ENCODE results near the gene FLG.
A peak's percentile ranks its signal among the peaks of the same experiment; 100 is the strongest.
"Not testable (repeated sequence)": the region's sequence is repeated elsewhere in the genome, so short reads cannot be mapped to it uniquely, and the experiment has no call there.

FLG gene

GRCh38 chr1:152313970-152314369 lies 11.1 kb downstream of the FLG start:
- peak; percentile 1 for DNase-seq (ENCODE audit: low read depth)
- H3K4me3 ChIP-seq (ENCODE audit: control insufficient read depth, low read depth, low read length): no peak overlapping the region
- no peak for TF ChIP-seq CTCF (conservative IDR thresholded peaks at IDR 0.05; ENCODE audit: control insufficient read depth, insufficient read depth, low read depth, low read length)

GRCh38 chr1:152313319-152313801 lies 11.7 kb downstream of the FLG start:
- no peak for TF ChIP-seq CTCF (conservative IDR thresholded peaks at IDR 0.05; ENCODE audit: control insufficient read depth, insufficient read depth, low read depth, low read length)
- H3K4me3 ChIP-seq (ENCODE audit: control insufficient read depth, low read depth, low read length): no peak overlapping the region
- no peak for DNase-seq (ENCODE audit: low read depth)

- DNase-seq (ENCODE audit: low read depth); H3K4me3 ChIP-seq (ENCODE audit: control insufficient read depth, low read depth, low read length): not testable (repeated sequence)
These were observed 12.9 kb downstream of the FLG start for GRCh38 chr1:152312169-152312568.

GRCh38 chr1:152309955-152310354 lies 15.1 kb downstream of the FLG start:
- H3K4me3 ChIP-seq (ENCODE audit: control insufficient read depth, low read depth, low read length): no peak overlapping the region
- no peak for DNase-seq (ENCODE audit: low read depth)
- no peak for TF ChIP-seq CTCF (conservative IDR thresholded peaks at IDR 0.05; ENCODE audit: control insufficient read depth, insufficient read depth, low read depth, low read length)

GRCh38 chr1:152309320-152309901 lies 15.6 kb downstream of the FLG start:
- not testable (repeated sequence) for H3K4me3 ChIP-seq (ENCODE audit: control insufficient read depth, low read depth, low read length); DNase-seq (ENCODE audit: low read depth)

- H3K4me3 ChIP-seq (ENCODE audit: control insufficient read depth, low read depth, low read length); DNase-seq (ENCODE audit: low read depth): not testable (repeated sequence)
These were observed 16.3 kb downstream of the FLG start for GRCh38 chr1:152308758-152309157.

GRCh38 chr1:152307970-152308369 lies 17.1 kb downstream of the FLG start:
- H3K4me3 ChIP-seq (ENCODE audit: control insufficient read depth, low read depth, low read length); DNase-seq (ENCODE audit: low read depth): not testable (repeated sequence)

- not testable (repeated sequence) for H3K4me3 ChIP-seq (ENCODE audit: control insufficient read depth, low read depth, low read length); DNase-seq (ENCODE audit: low read depth)
These were observed 18.9 kb downstream of the FLG start for GRCh38 chr1:152306123-152306522.

- H3K4me3 ChIP-seq (ENCODE audit: control insufficient read depth, low read depth, low read length); DNase-seq (ENCODE audit: low read depth): not testable (repeated sequence)
These were observed 20.3 kb downstream of the FLG start for GRCh38 chr1:152304773-152305172.

GRCh38 chr1:152303139-152303872 lies 21.7 kb downstream of the FLG start:
- H3K4me3 ChIP-seq (ENCODE audit: control insufficient read depth, low read depth, low read length); DNase-seq (ENCODE audit: low read depth): not testable (repeated sequence)

GRCh38 chr1:152256394-152256793 lies 68.6 kb downstream of the FLG start:
- DNase-seq (ENCODE audit: low read depth); H3K4me3 ChIP-seq (ENCODE audit: control insufficient read depth, low read depth, low read length): not testable (repeated sequence)

Data from fibroblast of mammary gland (primary cell).